Measurements from ENCODE around the gene DPCD. TPM values are rescaled to one million over a fixed set of nuclear protein-coding genes. Genes with fewer than 3 reads are reported as not detected.

DPCD gene
- total and polyA plus RNA-seq, 5 donors from 2014 or later: 0.99 to 1.7 (median 1.1) TPM; not detected in 1

DNA sequence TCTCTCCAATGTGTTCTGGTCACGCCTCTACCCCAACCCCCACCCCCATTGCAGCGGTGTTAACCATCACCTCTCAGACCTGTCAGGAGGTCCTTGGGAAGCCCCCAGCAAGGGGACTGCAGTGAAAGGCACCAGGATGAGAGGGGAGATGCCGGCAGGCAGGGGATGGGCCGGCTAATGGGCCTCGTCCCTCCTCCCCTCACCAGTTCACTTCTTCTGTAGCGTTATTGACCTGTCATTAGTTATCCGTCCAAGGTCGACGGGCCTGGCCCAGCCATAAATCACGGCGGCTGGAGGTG is 18.8 kb upstream of the DPCD start:
- Mint-ChIP-seq H3K36me3 (peaks cover 5% of the 10 kb centered on the region), H3K9me3 (no peaks in the 10 kb centered on the region), H3K27me3 (peaks cover 36% of the 10 kb centered on the region), H3K4me3 (peak overlapping the region in 3 of 4 donors; percentile 28 to 70 (median 44)), H3K27ac (no peak overlapping the region), H3K4me1 (peaks cover 0 to 29% (median 3%) of the 10 kb centered on the region in 4 donors)
- Histone ChIP-seq H3K27me3 (ENCODE audit: control insufficient read depth, insufficient read depth, low read length) (peaks cover 18% of the 10 kb centered on the region), H3K4me1 (ENCODE audit: control insufficient read depth, insufficient read depth, low read length, poor library complexity, severe bottlenecking) (peaks cover 20% of the 10 kb centered on the region), H3K27ac (ENCODE audit: insufficient read depth, low read length, poor library complexity, severe bottlenecking) (no peak overlapping the region), H3K36me3 (ENCODE audit: control insufficient read depth, insufficient read depth, low read length) (no peaks in the 10 kb centered on the region), H3K4me3 (ENCODE audit: low read depth, low read length) (no peak overlapping the region), H3K9me3 (ENCODE audit: control insufficient read depth in 2 of 2, low read length in 2 of 2) (no peaks in the 10 kb centered on the region)
- no peak for ATAC-seq (ENCODE audit: low read depth in 2 of 2)
- DNase-seq: no peak

DNA sequence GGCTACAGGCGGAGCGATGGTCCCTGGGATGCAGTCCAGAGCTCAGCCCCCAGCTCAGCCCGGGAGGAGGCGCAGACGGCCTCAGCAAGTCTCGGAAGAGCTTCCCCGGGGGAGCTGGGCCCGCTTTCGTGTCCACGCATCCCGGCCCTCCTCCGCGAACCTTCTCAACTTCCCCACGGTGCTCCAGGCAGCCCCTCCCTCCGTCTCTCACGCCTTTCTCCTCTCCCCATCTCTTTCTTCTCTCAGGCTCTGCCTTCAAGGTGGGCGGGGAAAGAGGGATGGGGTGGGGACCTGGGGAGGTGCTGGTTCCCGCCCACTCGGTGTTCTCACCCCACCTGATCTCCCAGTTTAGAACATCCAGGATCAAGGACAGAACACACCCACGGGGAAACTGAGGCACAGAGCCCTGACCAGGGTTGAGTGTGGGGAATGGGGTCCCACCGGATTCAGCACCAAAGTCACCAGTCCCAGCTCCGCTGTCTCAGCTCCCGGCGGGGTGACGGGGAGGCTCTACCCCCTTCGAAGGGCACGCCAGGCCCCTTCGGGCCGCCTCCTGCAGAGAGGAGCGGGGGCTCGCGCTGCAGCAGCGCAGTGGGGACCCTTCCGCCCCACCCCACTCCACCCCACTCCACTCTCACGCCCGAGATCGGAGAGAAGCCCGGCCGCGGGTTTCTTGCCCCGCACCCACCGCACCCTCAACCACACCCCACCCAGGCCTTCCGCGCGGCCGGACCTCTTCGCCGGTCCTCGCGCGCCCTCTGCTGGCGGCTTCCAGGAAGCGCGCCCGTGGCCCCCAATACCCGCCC is 18.3 kb upstream of the DPCD start:
- Mint-ChIP-seq H3K4me3 (peak overlapping the region in 3 of 4 donors; percentile 28 to 70 (median 59)), H3K9me3 (no peaks in the 10 kb centered on the region), H3K36me3 (peaks cover 5% of the 10 kb centered on the region), H3K4me1 (peaks cover 0 to 29% (median 3%) of the 10 kb centered on the region in 4 donors), H3K27me3 (peaks cover 34% of the 10 kb centered on the region), H3K27ac (no peak overlapping the region)
- H3K4me3 ChIP-seq (ENCODE audit: low read depth, low read length): peak overlapping the region; percentile 17
- peak; percentile 74 to 83 for ATAC-seq (ENCODE audit: low read depth in 2 of 2)
- H3K36me3 ChIP-seq (ENCODE audit: control insufficient read depth, insufficient read depth, low read length): no peaks in the 10 kb centered on the region
- no peaks in the 10 kb centered on the region for H3K9me3 ChIP-seq (ENCODE audit: control insufficient read depth in 2 of 2, low read length in 2 of 2)
- DNase-seq: peak; percentile 68 to 83 (median 78)
- peaks cover 18% of the 10 kb centered on the region for H3K27me3 ChIP-seq (ENCODE audit: control insufficient read depth, insufficient read depth, low read length)
- H3K4me1 ChIP-seq (ENCODE audit: control insufficient read depth, insufficient read depth, low read length, poor library complexity, severe bottlenecking): peaks cover 20% of the 10 kb centered on the region
- H3K27ac ChIP-seq (ENCODE audit: insufficient read depth, low read length, poor library complexity, severe bottlenecking): no peak overlapping the region

DNA sequence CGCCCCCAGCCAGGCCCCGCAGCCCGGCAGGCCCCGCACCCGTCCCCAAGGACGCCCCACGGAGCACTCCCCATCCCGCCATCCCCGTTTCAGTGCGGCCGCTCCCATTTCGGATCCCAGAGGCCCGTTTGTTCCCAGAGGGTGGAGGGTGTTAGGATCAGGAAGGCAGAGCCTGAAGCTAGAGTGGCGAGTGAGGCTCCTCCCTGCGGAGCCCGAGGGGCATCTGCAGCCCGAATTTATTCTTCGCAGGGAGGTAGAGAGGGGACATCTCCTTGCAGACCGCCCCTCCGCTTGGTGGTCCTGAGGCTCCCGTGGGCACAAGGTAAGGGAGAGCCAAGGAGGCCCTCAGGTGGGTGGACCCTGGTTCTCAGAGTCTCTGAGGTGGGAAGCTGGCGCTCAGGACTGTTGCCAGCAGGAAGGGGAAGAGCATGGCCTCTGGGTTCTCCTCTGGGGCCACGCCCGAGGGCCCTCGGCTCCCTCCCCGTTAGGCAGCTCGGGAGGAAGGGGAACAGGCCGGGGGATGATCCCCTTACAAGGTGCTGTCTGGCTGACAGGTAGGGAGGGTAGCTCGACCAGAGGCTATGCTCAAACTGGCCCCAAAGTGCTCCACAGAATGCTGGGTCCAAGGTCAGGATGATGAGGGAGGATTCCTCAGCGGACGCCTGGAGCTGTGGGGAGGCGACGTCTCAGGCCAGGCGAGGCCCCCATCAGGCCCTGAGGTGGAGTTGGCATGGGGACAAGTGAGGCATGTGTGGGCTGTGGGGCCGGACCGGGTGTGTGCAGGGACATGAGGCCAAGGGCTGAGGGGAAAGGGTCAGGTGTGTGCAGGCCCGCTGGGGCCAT is 17.5 kb upstream of the DPCD start:
- H3K4me3 ChIP-seq (ENCODE audit: low read depth, low read length): no peak overlapping the region
- peaks cover 25% of the 10 kb centered on the region for H3K27me3 Mint-ChIP-seq
- H3K27ac ChIP-seq (ENCODE audit: insufficient read depth, low read length, poor library complexity, severe bottlenecking): no peak overlapping the region
- H3K27ac Mint-ChIP-seq: no peak overlapping the region
- H3K9me3 Mint-ChIP-seq: no peaks in the 10 kb centered on the region
- H3K4me1 ChIP-seq (ENCODE audit: control insufficient read depth, insufficient read depth, low read length, poor library complexity, severe bottlenecking): peaks cover 20% of the 10 kb centered on the region
- H3K27me3 ChIP-seq (ENCODE audit: control insufficient read depth, insufficient read depth, low read length): peaks cover 15% of the 10 kb centered on the region
- peaks cover 5% of the 10 kb centered on the region for H3K36me3 Mint-ChIP-seq
- H3K9me3 ChIP-seq (ENCODE audit: control insufficient read depth in 2 of 2, low read length in 2 of 2): no peaks in the 10 kb centered on the region
- peaks cover 0 to 24% (median 3%) of the 10 kb centered on the region in 4 donors for H3K4me1 Mint-ChIP-seq
- H3K36me3 ChIP-seq (ENCODE audit: control insufficient read depth, insufficient read depth, low read length): no peaks in the 10 kb centered on the region
- ATAC-seq (ENCODE audit: low read depth in 2 of 2) (no peak), DNase-seq (no peak)
- peak overlapping the region in 2 of 4 donors; percentile 52 to 70 for H3K4me3 Mint-ChIP-seq

DNA sequence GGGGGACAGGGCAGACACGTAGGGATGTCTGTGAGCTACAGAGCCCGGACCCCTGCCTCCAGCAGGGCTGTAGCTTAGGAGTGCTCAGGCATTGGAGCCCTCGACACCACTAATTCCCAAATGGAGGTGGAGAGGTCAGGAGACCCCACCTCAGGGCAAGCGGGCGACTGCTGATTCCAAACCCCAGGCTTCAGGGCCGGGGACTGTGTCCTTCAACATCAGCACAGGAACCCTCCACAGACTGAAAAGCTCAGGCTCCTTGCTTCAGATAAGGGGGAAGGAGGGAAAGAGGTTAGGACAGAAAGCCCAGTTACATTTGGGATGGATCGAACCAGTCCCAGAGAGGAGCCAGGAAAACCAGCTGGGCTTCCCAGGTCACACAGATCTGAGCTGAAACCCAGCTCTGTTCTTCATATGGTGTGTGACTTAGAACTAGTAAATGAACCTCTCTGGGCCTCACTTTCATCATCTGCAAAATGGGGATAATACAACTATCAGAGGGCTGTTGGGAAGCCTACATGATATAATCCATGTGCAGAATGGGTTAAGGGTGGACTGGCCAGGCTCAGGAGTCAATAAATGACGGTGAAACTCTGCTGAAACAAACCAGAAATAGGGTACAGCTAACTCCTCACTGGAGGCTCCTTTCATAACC is 16.7 kb upstream of the DPCD start:
- Mint-ChIP-seq H3K9me3 (no peaks in the 10 kb centered on the region), H3K27ac (no peak overlapping the region), H3K36me3 (peaks cover 5% of the 10 kb centered on the region), H3K4me3 (peak overlapping the region in 1 of 4 donors; percentile 52), H3K4me1 (peaks cover 0 to 21% (median 3%) of the 10 kb centered on the region in 4 donors), H3K27me3 (peaks cover 24% of the 10 kb centered on the region)
- Histone ChIP-seq H3K36me3 (ENCODE audit: control insufficient read depth, insufficient read depth, low read length) (no peaks in the 10 kb centered on the region), H3K4me1 (ENCODE audit: control insufficient read depth, insufficient read depth, low read length, poor library complexity, severe bottlenecking) (peaks cover 18% of the 10 kb centered on the region), H3K27me3 (ENCODE audit: control insufficient read depth, insufficient read depth, low read length) (peaks cover 13% of the 10 kb centered on the region), H3K27ac (ENCODE audit: insufficient read depth, low read length, poor library complexity, severe bottlenecking) (no peak overlapping the region), H3K4me3 (ENCODE audit: low read depth, low read length) (no peak overlapping the region), H3K9me3 (ENCODE audit: control insufficient read depth in 2 of 2, low read length in 2 of 2) (no peaks in the 10 kb centered on the region)
- ATAC-seq (ENCODE audit: low read depth in 2 of 2): no peak
- no peak for DNase-seq

DNA sequence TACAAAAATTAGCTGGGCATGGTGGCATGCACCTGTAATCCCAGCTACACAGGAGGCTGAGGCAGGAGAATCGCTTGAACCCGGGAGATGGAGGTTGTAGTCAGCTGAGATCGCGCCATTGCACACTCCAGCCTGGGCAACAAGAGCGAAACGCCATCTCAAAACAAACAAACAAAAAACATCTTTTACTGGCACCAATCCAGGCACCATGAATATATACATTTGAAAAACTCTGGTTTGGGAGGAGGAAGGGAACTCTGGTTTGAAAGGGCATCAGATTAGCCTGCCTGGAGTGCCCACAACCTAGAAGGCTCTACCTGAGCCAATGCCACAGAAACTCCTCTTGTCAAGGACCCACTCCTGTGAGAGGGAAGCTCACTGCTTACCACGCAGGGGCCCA is 16.0 kb upstream of the DPCD start:
- H3K4me1 Mint-ChIP-seq: peaks cover 0 to 19% (median 2%) of the 10 kb centered on the region in 4 donors
- no peak overlapping the region for H3K27ac ChIP-seq (ENCODE audit: insufficient read depth, low read length, poor library complexity, severe bottlenecking)
- no peak overlapping the region for H3K4me3 ChIP-seq (ENCODE audit: low read depth, low read length)
- H3K9me3 ChIP-seq (ENCODE audit: control insufficient read depth in 2 of 2, low read length in 2 of 2): no peaks in the 10 kb centered on the region
- H3K27me3 Mint-ChIP-seq: peaks cover 23% of the 10 kb centered on the region
- peaks cover 16% of the 10 kb centered on the region for H3K4me1 ChIP-seq (ENCODE audit: control insufficient read depth, insufficient read depth, low read length, poor library complexity, severe bottlenecking)
- peak overlapping the region in 2 of 4 donors; percentile 7 to 47 for H3K4me3 Mint-ChIP-seq
- ATAC-seq (ENCODE audit: low read depth in 2 of 2) (no peak), DNase-seq (no peak)
- no peaks in the 10 kb centered on the region for H3K9me3 Mint-ChIP-seq
- no peak overlapping the region for H3K27ac Mint-ChIP-seq
- H3K36me3 ChIP-seq (ENCODE audit: control insufficient read depth, insufficient read depth, low read length): no peaks in the 10 kb centered on the region
- peaks cover 5% of the 10 kb centered on the region for H3K36me3 Mint-ChIP-seq
- peaks cover 9% of the 10 kb centered on the region for H3K27me3 ChIP-seq (ENCODE audit: control insufficient read depth, insufficient read depth, low read length)

DNA sequence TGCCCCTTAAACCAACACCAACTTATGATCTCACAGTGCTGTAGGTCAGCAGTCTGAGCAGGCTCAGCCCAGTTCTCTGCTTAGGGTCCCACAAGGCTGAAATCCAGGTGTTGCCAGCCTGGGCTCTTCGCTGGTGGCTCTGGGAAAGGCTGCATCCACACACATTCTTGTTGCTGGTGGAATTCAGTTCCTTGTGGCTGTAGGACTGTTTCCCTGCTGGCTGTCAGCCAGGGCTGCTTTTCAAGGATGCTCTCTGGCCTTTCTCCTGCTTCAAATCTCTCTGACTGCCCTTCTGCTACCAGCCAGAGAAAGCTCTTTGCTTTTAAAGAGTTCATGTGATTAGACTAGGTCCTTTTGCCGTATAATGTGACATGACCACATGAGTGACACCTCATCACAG is 15.3 kb upstream of the DPCD start:
- H3K9me3 ChIP-seq (ENCODE audit: control insufficient read depth in 2 of 2, low read length in 2 of 2): no peaks in the 10 kb centered on the region
- Mint-ChIP-seq H3K9me3 (no peaks in the 10 kb centered on the region), H3K27ac (no peak overlapping the region), H3K4me1 (peaks cover 0 to 19% (median 2%) of the 10 kb centered on the region in 4 donors), H3K4me3 (peak overlapping the region in 1 of 4 donors; percentile 7), H3K36me3 (no peaks in the 10 kb centered on the region), H3K27me3 (peaks cover 16% of the 10 kb centered on the region)
- H3K27me3 ChIP-seq (ENCODE audit: control insufficient read depth, insufficient read depth, low read length): peaks cover 5% of the 10 kb centered on the region
- no peak overlapping the region for H3K27ac ChIP-seq (ENCODE audit: insufficient read depth, low read length, poor library complexity, severe bottlenecking)
- no peaks in the 10 kb centered on the region for H3K36me3 ChIP-seq (ENCODE audit: control insufficient read depth, insufficient read depth, low read length)
- H3K4me3 ChIP-seq (ENCODE audit: low read depth, low read length): no peak overlapping the region
- DNase-seq (no peak), ATAC-seq (ENCODE audit: low read depth in 2 of 2) (no peak)
- peaks cover 16% of the 10 kb centered on the region for H3K4me1 ChIP-seq (ENCODE audit: control insufficient read depth, insufficient read depth, low read length, poor library complexity, severe bottlenecking)

DNA sequence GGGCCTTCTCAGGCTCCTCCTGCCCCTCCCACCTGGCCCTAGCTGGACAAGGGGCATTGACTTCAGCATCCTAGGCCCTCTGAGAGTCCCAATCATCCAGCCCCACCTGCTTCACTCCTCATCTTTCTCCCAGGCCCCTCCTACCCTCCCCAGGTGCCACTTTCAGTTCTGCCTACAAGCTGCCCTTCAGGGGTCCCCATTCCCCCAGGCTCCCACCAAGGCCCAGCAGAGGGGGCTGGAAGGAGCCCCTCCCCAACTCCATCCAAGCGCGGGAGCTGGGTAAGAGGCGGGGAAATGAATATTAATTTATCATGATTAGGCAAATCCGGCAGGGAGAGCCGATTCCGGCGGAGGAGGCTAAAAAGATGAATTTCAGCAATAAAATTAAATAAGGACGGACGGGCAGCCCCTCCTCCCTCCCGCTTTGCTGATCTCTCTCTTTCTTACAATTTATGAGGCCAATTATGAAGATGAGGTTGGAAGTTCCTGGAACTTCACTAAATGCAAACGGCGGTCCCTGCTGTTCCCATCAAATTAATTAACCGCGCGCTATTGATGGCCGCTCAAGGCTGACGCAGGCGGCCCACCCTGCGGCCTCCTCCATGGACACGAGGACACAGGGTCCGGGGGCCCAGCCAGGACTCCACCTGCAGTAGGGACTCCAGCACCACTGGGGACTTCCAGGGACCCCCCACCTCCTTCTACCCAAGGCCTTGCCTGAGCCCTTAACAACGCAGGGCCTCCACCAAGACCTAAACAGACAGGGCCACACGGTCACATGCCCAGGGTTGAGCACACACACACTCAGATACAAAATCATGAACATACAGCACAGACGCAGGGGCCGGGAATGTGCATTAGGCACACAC is 14.0 kb upstream of the DPCD start:
- peaks cover 0 to 11% (median 0%) of the 10 kb centered on the region in 4 donors for H3K4me1 Mint-ChIP-seq
- H3K9me3 Mint-ChIP-seq: no peaks in the 10 kb centered on the region
- H3K27me3 Mint-ChIP-seq: peaks cover 3% of the 10 kb centered on the region
- no peak for ATAC-seq (ENCODE audit: low read depth in 2 of 2)
- H3K4me3 Mint-ChIP-seq: no peak overlapping the region
- Histone ChIP-seq H3K4me1 (ENCODE audit: control insufficient read depth, insufficient read depth, low read length, poor library complexity, severe bottlenecking) (peaks cover 16% of the 10 kb centered on the region), H3K27ac (ENCODE audit: insufficient read depth, low read length, poor library complexity, severe bottlenecking) (no peak overlapping the region), H3K27me3 (ENCODE audit: control insufficient read depth, insufficient read depth, low read length) (no peaks in the 10 kb centered on the region), H3K36me3 (ENCODE audit: control insufficient read depth, insufficient read depth, low read length) (peaks cover 13% of the 10 kb centered on the region), H3K4me3 (ENCODE audit: low read depth, low read length) (no peak overlapping the region), H3K9me3 (ENCODE audit: control insufficient read depth in 2 of 2, low read length in 2 of 2) (no peaks in the 10 kb centered on the region)
- no peak overlapping the region for H3K27ac Mint-ChIP-seq
- peaks cover 4% of the 10 kb centered on the region for H3K36me3 Mint-ChIP-seq
- DNase-seq: no peak

Measured in CD4-positive, CD25-positive, alpha-beta regulatory T cell (primary cell).